BLaER1 (cell line): Measurements from ENCODE around the gene LMBR1.

Experiments
- H3K27ac ChIP-seq: shearing (Covaris generic); formaldehyde crosslinking; 2 replicates; pipeline ENCODE4 v1.8.1; 2022
- H3K27me3 ChIP-seq: shearing (Covaris generic); formaldehyde crosslinking; 2 replicates; pipeline ENCODE4 v1.8.1; 2022
- H3K36me3 ChIP-seq: shearing (Covaris generic); formaldehyde crosslinking; 2 replicates; pipeline ENCODE4 v1.8.1; 2022
- H3K4me1 ChIP-seq: shearing (Covaris generic); formaldehyde crosslinking; 2 replicates; pipeline ENCODE4 v1.8.1; 2022
- H3K4me2 ChIP-seq: shearing (Covaris generic); formaldehyde crosslinking; 2 replicates; pipeline ENCODE4 v1.8.1; 2022
- H3K4me3 ChIP-seq: shearing (Covaris generic); formaldehyde crosslinking; 2 replicates; pipeline ENCODE4 v1.8.1; 2022
- H3K9ac ChIP-seq: shearing (Covaris generic); formaldehyde crosslinking; 2 replicates; pipeline ENCODE4 v1.8.1; 2022
- H3K9me3 ChIP-seq: shearing (Covaris generic); formaldehyde crosslinking; 2 replicates; pipeline ENCODE4 v1.8.1; 2022
- H4K20me1 ChIP-seq: shearing (Covaris generic); formaldehyde crosslinking; 2 replicates; pipeline ENCODE4 v1.8.1; 2022
- Cebpa-rat ChIP-seq: shearing (Covaris generic); IDR thresholded peaks from 2 replicates; pipeline ENCODE4 v1.8.1; 2022

The LMBR1 gene

GRCh38 chr7:156751319-156751718 lies 141.7 kb downstream of the LMBR1 start:
- H3K9me3 ChIP-seq: no peaks in the 10 kb centered on the region
- no peak overlapping the region for H3K9ac ChIP-seq
- peaks cover 32% of the 10 kb centered on the region for H3K36me3 ChIP-seq
- H3K4me2 ChIP-seq: no peak overlapping the region
- no peak overlapping the region for H3K4me3 ChIP-seq
- no peak overlapping the region for H3K27ac ChIP-seq
- H3K4me1 ChIP-seq: no peaks in the 10 kb centered on the region
- TF ChIP-seq Cebpa-rat: no peak
- no peaks in the 10 kb centered on the region for H4K20me1 ChIP-seq
- H3K27me3 ChIP-seq: no peaks in the 10 kb centered on the region

GRCh38 chr7:156747718-156748117 lies 145.3 kb downstream of the LMBR1 start:
- Histone ChIP-seq H3K36me3 (peaks cover 21% of the 10 kb centered on the region), H3K9ac (no peak overlapping the region), H3K27me3 (no peaks in the 10 kb centered on the region), H3K4me3 (no peak overlapping the region), H3K27ac (no peak overlapping the region), H4K20me1 (no peaks in the 10 kb centered on the region), H3K4me2 (no peak overlapping the region), H3K9me3 (no peaks in the 10 kb centered on the region), H3K4me1 (no peaks in the 10 kb centered on the region)
- TF ChIP-seq Cebpa-rat: no peak

- H3K4me2 ChIP-seq: no peak overlapping the region
- no peaks in the 10 kb centered on the region for H3K9me3 ChIP-seq
- no peaks in the 10 kb centered on the region for H3K4me1 ChIP-seq
- no peaks in the 10 kb centered on the region for H3K27me3 ChIP-seq
- H4K20me1 ChIP-seq: no peaks in the 10 kb centered on the region
- no peak overlapping the region for H3K27ac ChIP-seq
- H3K4me3 ChIP-seq: no peak overlapping the region
- H3K9ac ChIP-seq: no peak overlapping the region
- TF ChIP-seq Cebpa-rat: no peak
- H3K36me3 ChIP-seq: peaks cover 15% of the 10 kb centered on the region
These were observed 146.1 kb downstream of the LMBR1 start for GRCh38 chr7:156746891-156747290.

GRCh38 chr7:156739596-156739995 lies 153.4 kb downstream of the LMBR1 start:
- TF ChIP-seq Cebpa-rat: no peak

GRCh38 chr7:156735851-156736250 lies 157.1 kb downstream of the LMBR1 start:
- no peak overlapping the region for H3K9ac ChIP-seq
- H4K20me1 ChIP-seq: no peaks in the 10 kb centered on the region
- no peak overlapping the region for H3K4me2 ChIP-seq
- H3K4me1 ChIP-seq: no peaks in the 10 kb centered on the region
- no peaks in the 10 kb centered on the region for H3K27me3 ChIP-seq
- peaks cover 48% of the 10 kb centered on the region for H3K9me3 ChIP-seq
- no peak for TF ChIP-seq Cebpa-rat
- H3K4me3 ChIP-seq: no peak overlapping the region
- peaks cover 71% of the 10 kb centered on the region for H3K36me3 ChIP-seq
- H3K27ac ChIP-seq: no peak overlapping the region

More at GRCh38 chr7:156739596-156739995, 153.4 kb downstream of the LMBR1 start:
- Histone ChIP-seq H4K20me1 (no peaks in the 10 kb centered on the region), H3K36me3 (peaks cover 44% of the 10 kb centered on the region), H3K4me1 (no peaks in the 10 kb centered on the region), H3K4me2 (no peak overlapping the region), H3K9ac (no peak overlapping the region), H3K27ac (no peak overlapping the region), H3K9me3 (peaks cover 22% of the 10 kb centered on the region), H3K27me3 (no peaks in the 10 kb centered on the region), H3K4me3 (no peak overlapping the region)

GRCh38 chr7:156733638-156734037 lies 159.3 kb downstream of the LMBR1 start:
- no peak overlapping the region for H3K9ac ChIP-seq
- H3K27me3 ChIP-seq: no peaks in the 10 kb centered on the region
- no peak overlapping the region for H3K4me2 ChIP-seq
- TF ChIP-seq Cebpa-rat: no peak
- H3K27ac ChIP-seq: no peak overlapping the region
- H4K20me1 ChIP-seq: no peaks in the 10 kb centered on the region
- H3K4me3 ChIP-seq: no peak overlapping the region
- no peaks in the 10 kb centered on the region for H3K4me1 ChIP-seq
- H3K9me3 ChIP-seq: peaks cover 39% of the 10 kb centered on the region
- H3K36me3 ChIP-seq: peaks cover 66% of the 10 kb centered on the region

- no peak overlapping the region for H3K27ac ChIP-seq
- H3K9ac ChIP-seq: no peak overlapping the region
- no peak overlapping the region for H3K4me2 ChIP-seq
These were observed 160.8 kb downstream of the LMBR1 start for GRCh38 chr7:156732091-156732625.

GRCh38 chr7:156731651-156732050 lies 161.3 kb downstream of the LMBR1 start:
- Histone ChIP-seq H3K4me1 (no peaks in the 10 kb centered on the region), H3K27ac (no peak overlapping the region), H3K4me3 (no peak overlapping the region), H4K20me1 (no peaks in the 10 kb centered on the region), H3K9me3 (peaks cover 39% of the 10 kb centered on the region), H3K36me3 (peaks cover 55% of the 10 kb centered on the region), H3K27me3 (no peaks in the 10 kb centered on the region), H3K4me2 (no peak overlapping the region), H3K9ac (no peak overlapping the region)
- no peak for TF ChIP-seq Cebpa-rat

More at GRCh38 chr7:156732091-156732625, 160.8 kb downstream of the LMBR1 start:
- Histone ChIP-seq H3K27me3 (no peaks in the 10 kb centered on the region), H3K36me3 (peaks cover 57% of the 10 kb centered on the region), H3K4me3 (no peak overlapping the region), H3K9me3 (peaks cover 39% of the 10 kb centered on the region), H4K20me1 (no peaks in the 10 kb centered on the region), H3K4me1 (no peaks in the 10 kb centered on the region)
- no peak for TF ChIP-seq Cebpa-rat

GRCh38 chr7:156725936-156726335 lies 167.0 kb downstream of the LMBR1 start:
- TF ChIP-seq Cebpa-rat: no peak

GRCh38 chr7:156725073-156725472 lies 167.9 kb downstream of the LMBR1 start:
- no peak for TF ChIP-seq Cebpa-rat
- peaks cover 12% of the 10 kb centered on the region; the same call in 1 of the 2 replicates for H3K36me3 ChIP-seq

More at GRCh38 chr7:156725936-156726335, 167.0 kb downstream of the LMBR1 start:
- Histone ChIP-seq H3K36me3 (peaks cover 18% of the 10 kb centered on the region), H3K4me3 (no peak overlapping the region), H3K4me2 (no peak overlapping the region), H3K9ac (no peak overlapping the region), H3K4me1 (no peaks in the 10 kb centered on the region), H4K20me1 (no peaks in the 10 kb centered on the region), H3K27ac (no peak overlapping the region), H3K27me3 (no peaks in the 10 kb centered on the region), H3K9me3 (no peaks in the 10 kb centered on the region)

More at GRCh38 chr7:156725073-156725472, 167.9 kb downstream of the LMBR1 start:
- H3K4me3 ChIP-seq: no peak overlapping the region
- no peaks in the 10 kb centered on the region for H3K4me1 ChIP-seq
- no peaks in the 10 kb centered on the region for H3K27me3 ChIP-seq
- H3K27ac ChIP-seq: no peak overlapping the region
- no peak overlapping the region for H3K4me2 ChIP-seq
- no peak overlapping the region for H3K9ac ChIP-seq
- no peaks in the 10 kb centered on the region for H3K9me3 ChIP-seq
- no peaks in the 10 kb centered on the region for H4K20me1 ChIP-seq
